Measurements from ENCODE around the gene E2F3. TPM values are rescaled to one million over a fixed set of nuclear protein-coding genes. Genes with fewer than 3 reads are reported as not detected.

Gene E2F3
- total RNA-seq, 2 donors from 2014 or later, result 6.0 to 6.4 TPM

- H3K27me3 ChIP-seq, result no peaks in the 10 kb centered on the region
- no peaks in the 10 kb centered on the region for H3K4me1 ChIP-seq
- no peak overlapping the region for H3K27ac ChIP-seq
- peaks cover 19% of the 10 kb centered on the region for H3K36me3 ChIP-seq
- no peaks in the 10 kb centered on the region for H3K9me3 ChIP-seq
- DNase-seq (ENCODE audit: low spot score), result no peak
- TF ChIP-seq CTCF (IDR thresholded peaks at IDR 0.05), result no peak
- no peak overlapping the region for H3K4me3 ChIP-seq
Observed at GRCh38 chr6:20490591-20490990, 88.9 kb downstream of the E2F3 start.

GRCh38 chr6:20492099-20492498 is 90.4 kb downstream of the E2F3 start:
- H3K4me1 ChIP-seq, result no peaks in the 10 kb centered on the region
- no peaks in the 10 kb centered on the region for H3K9me3 ChIP-seq
- no peaks in the 10 kb centered on the region for H3K27me3 ChIP-seq
- no peak for DNase-seq (ENCODE audit: low spot score)
- peaks cover 19% of the 10 kb centered on the region for H3K36me3 ChIP-seq
- TF ChIP-seq CTCF (IDR thresholded peaks at IDR 0.05), result no peak
- H3K27ac ChIP-seq, result no peak overlapping the region
- no peak overlapping the region for H3K4me3 ChIP-seq

- no peaks in the 10 kb centered on the region for H3K36me3 ChIP-seq
Observed at GRCh38 chr6:20497216-20498040, 95.7 kb downstream of the E2F3 start.

GRCh38 chr6:20498041-20498385 is 96.3 kb downstream of the E2F3 start:
- Histone ChIP-seq H3K36me3 (no peaks in the 10 kb centered on the region), H3K27ac (no peak overlapping the region), H3K4me1 (no peaks in the 10 kb centered on the region), H3K4me3 (no peak overlapping the region), H3K27me3 (no peaks in the 10 kb centered on the region), H3K9me3 (no peaks in the 10 kb centered on the region)
- TF ChIP-seq CTCF (IDR thresholded peaks at IDR 0.05), result no peak
- no peak for DNase-seq (ENCODE audit: low spot score)

More at GRCh38 chr6:20497216-20498040, 95.7 kb downstream of the E2F3 start:
- Histone ChIP-seq H3K9me3 (no peaks in the 10 kb centered on the region), H3K4me3 (no peak overlapping the region), H3K27ac (no peak overlapping the region), H3K27me3 (no peaks in the 10 kb centered on the region), H3K4me1 (no peaks in the 10 kb centered on the region)
- TF ChIP-seq CTCF (IDR thresholded peaks at IDR 0.05), result no peak
- DNase-seq (ENCODE audit: low spot score), result no peak

GRCh38 chr6:20509212-20509611 is 107.5 kb downstream of the E2F3 start:
- Histone ChIP-seq H3K4me1 (no peaks in the 10 kb centered on the region), H3K4me3 (no peak overlapping the region), H3K9me3 (no peaks in the 10 kb centered on the region)

More at GRCh38 chr6:20509212-20509611, 107.5 kb downstream of the E2F3 start:
- no peak for TF ChIP-seq CTCF (IDR thresholded peaks at IDR 0.05)
- DNase-seq (ENCODE audit: low spot score), result no peak
- Histone ChIP-seq H3K36me3 (no peaks in the 10 kb centered on the region), H3K27me3 (no peaks in the 10 kb centered on the region), H3K27ac (no peak overlapping the region)

All from right atrium auricular region (tissue), 2 donors.